AG09309 (cell line): ENCODE data around the gene ACSF2.

Source experiments
- DNase-seq: peaks from one replicate; pipeline ENCODE4 v3.0.0-alpha.2; 2010; ENCODE audit warnings: low read depth
- H3K4me3 ChIP-seq: 2 replicates; pipeline ENCODE4 v1.5.1; 2011; ENCODE audit warnings: mild to moderate bottlenecking, low read depth, low read length, moderate library complexity; ENCODE audit not compliant: control insufficient read depth
- CTCF ChIP-seq: IDR thresholded peaks from 2 replicates; pipeline ENCODE4 v1.5.1; 2011; ENCODE audit warnings: mild to moderate bottlenecking, low read depth, low read length, inconsistent platforms; ENCODE audit not compliant: insufficient read depth, control insufficient read depth; ENCODE audit errors: missing control alignments

ACSF2 gene

DNA sequence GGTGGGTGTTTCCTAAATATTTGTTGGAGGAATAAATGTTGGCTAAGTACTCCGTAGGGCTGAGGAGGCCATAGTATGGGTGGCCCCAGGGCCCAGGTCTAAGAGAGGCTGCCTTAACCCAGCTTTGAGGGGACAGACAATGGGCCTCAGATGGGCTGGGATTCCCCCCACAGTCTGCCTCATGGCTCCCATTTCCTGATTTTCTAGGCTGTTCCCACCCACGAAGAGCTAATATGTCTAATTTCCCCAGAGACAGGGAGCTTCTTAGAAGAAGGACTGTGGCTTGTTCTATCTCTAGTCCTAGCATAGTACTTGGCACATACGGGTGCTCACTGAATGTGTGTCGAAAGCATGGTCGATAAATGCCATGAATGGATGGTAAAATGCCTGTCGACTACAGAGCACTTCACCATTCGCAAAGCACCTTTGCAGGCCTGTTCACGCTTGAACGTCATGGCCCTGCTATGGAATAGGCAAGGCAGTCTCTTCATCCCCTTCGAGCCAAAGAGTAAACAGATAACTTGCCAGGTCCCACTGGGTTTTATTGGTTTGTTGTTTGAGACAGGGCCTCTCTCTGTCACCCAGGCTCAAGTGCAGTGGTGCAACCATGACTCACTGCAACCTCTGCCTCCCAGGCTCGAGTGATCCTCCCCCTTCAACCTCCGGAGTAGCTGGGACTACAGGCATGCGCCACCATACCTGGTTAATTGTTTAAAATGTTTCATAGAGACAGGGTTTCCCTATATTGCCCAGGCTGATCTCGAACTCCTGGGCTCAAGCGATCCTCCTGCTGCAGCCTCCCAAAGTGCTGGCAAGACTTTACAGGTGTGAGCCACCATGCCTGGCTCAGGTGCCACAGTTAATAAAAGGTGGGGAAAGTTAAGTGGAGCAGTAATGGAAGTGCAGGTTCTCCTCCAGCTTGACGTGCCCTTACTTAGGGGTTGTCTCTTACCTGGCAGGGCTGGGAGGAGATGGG is 33.0 kb downstream of the ACSF2 start:
- TF ChIP-seq CTCF = no peak
- DNase-seq = no peak
- H3K4me3 ChIP-seq = no peak overlapping the region

GRCh38 chr17:50459756-50460155 is 33.7 kb downstream of the ACSF2 start:
- TF ChIP-seq CTCF = no peak
- no peak overlapping the region for H3K4me3 ChIP-seq
- DNase-seq = no peak

DNA sequence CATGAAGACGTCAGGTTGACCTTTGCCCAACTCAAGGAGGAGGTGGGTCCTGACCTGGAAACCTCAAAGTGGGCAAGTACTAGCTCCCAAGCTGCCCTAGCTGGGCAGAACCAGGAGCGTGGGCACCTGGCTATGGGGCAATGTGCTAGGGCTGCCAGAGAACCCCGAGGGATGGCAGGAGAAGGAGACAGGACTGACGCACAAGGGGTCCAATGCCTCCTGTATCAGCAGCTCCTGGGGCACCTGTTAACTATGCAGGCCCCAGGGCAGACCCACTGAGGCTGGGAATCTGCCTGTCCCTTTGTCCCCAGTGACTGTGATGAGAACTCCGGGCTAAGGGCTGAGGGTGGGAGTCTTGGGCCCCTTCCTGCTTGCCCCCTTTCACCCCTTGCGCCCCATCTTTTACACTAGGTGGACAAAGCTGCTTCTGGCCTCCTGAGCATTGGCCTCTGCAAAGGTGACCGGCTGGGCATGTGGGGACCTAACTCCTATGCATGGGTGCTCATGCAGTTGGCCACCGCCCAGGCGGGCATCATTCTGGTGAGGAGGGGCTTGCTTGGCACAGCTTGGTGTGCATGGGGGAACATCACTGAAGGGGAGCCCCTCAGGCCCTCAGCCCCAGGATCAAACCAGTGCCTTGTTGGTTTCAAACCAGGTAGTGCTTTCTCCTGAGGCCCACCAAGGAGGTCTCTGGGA is 35.0 kb downstream of the ACSF2 start:
- H3K4me3 ChIP-seq = no peak overlapping the region
- no peak for TF ChIP-seq CTCF
- no peak for DNase-seq

GRCh38 chr17:50461550-50462132 is 35.6 kb downstream of the ACSF2 start:
- TF ChIP-seq CTCF = no peak
- DNase-seq = no peak
- no peak overlapping the region for H3K4me3 ChIP-seq

GRCh38 chr17:50462446-50462845 is 36.4 kb downstream of the ACSF2 start:
- no peak for TF ChIP-seq CTCF
- DNase-seq = no peak

DNA sequence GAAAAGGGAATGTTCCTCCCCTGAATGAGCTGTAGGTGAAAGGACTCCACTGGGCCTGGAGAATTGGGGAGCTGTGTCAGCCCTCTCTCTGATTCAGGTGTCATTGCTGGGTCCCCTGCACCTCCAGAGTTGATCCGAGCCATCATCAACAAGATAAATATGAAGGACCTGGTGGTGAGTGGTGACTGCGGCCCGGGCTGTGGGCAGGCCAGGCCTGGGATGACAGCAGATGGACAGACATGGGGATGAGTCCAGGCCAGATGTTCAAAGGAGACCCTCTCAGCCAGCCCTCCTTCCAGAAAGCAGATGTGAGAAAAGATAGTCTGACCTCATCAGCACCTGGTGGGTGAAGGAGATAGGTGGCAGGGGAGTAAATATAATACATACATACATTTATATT is 38.1 kb downstream of the ACSF2 start:
- no peak for DNase-seq
- H3K4me3 ChIP-seq = no peak overlapping the region
- no peak for TF ChIP-seq CTCF

More at GRCh38 chr17:50462446-50462845, 36.4 kb downstream of the ACSF2 start:
- no peak overlapping the region for H3K4me3 ChIP-seq
